ENCODE results near the gene ZMYND8.

DNA sequence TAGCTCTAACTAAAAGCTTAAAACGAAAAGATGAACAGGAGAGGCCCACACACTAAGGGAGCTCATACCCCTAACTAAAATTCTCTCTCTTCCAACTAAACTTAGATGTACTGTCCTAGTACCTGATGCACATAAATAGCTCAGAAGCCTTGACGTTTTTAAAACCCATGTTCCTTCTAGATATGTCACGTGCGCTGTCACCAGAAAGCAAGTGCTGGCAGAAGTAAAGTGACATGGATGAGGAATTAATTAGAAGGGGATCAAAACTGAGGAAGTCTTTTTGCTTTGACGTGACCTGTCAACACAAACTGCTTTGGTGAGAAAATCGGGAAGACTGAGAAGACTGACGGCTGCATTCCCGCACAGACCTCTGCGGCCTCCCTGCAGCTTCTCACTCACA is 142.5 kb downstream of the ZMYND8 start:
- TF ChIP-seq EZH2 (IDR thresholded peaks at IDR 0.05; ENCODE audit: borderline replicate concordance, low read length), result no peak
- TF ChIP-seq, protein P1, sequence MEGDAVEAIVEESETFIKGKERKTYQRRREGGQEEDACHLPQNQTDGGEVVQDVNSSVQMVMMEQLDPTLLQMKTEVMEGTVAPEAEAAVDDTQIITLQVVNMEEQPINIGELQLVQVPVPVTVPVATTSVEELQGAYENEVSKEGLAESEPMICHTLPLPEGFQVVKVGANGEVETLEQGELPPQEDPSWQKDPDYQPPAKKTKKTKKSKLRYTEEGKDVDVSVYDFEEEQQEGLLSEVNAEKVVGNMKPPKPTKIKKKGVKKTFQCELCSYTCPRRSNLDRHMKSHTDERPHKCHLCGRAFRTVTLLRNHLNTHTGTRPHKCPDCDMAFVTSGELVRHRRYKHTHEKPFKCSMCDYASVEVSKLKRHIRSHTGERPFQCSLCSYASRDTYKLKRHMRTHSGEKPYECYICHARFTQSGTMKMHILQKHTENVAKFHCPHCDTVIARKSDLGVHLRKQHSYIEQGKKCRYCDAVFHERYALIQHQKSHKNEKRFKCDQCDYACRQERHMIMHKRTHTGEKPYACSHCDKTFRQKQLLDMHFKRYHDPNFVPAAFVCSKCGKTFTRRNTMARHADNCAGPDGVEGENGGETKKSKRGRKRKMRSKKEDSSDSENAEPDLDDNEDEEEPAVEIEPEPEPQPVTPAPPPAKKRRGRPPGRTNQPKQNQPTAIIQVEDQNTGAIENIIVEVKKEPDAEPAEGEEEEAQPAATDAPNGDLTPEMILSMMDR (IDR thresholded peaks at IDR 0.05; ENCODE audit: low read length), result no peak

Measured in OCI-LY1 (cell line).